GM23338 (cell line): ENCODE results near the gene PML. TPM values are rescaled to one million over a fixed set of nuclear protein-coding genes. Genes with fewer than 3 reads are reported as not detected.

Experiments
- ATAC-seq: fragments of 200-7000 bp; cut with Tn5 transposase; 3 replicates; pipeline ENCODE4 v1.9.1; 2020
- DNase-seq: peaks from one replicate; pipeline ENCODE4 v3.0.0-alpha.2; 2015; ENCODE audit warnings: low spot score
- H2AFZ ChIP-seq: fragments of 200-600 bp; sonication (generic); 2 replicates; pipeline ENCODE4 v1.8.0; 2016; ENCODE audit warnings: antibody characterized with exemption, mild to moderate bottlenecking, moderate library complexity
- H3F3A ChIP-seq: fragments of 200-600 bp; sonication (generic); replicated peaks from 2 replicates; pipeline ENCODE4 v1.8.0; 2017; ENCODE audit warnings: antibody characterized with exemption, mixed run types, low read depth
- H3K27ac ChIP-seq: fragments of 200-600 bp; sonication (generic); 2 replicates; pipeline ENCODE4 v1.6.1; 2016; ENCODE audit warnings: low read depth
- H3K27me3 ChIP-seq: fragments of 200-600 bp; sonication (generic); 2 replicates; pipeline ENCODE4 v1.8.0; 2016; ENCODE audit warnings: mild to moderate bottlenecking, mixed run types, moderate library complexity; ENCODE audit not compliant: insufficient read depth
- H3K36me3 ChIP-seq: fragments of 200-600 bp; sonication (generic); 2 replicates; pipeline ENCODE4 v1.8.0; 2016; ENCODE audit warnings: mild to moderate bottlenecking; ENCODE audit not compliant: insufficient read depth
- H3K4me1 ChIP-seq: fragments of 200-600 bp; sonication (generic); 2 replicates; pipeline ENCODE4 v1.8.0; 2016; ENCODE audit warnings: mild to moderate bottlenecking, moderate library complexity; ENCODE audit not compliant: insufficient read depth
- H3K4me2 ChIP-seq: fragments of 200-600 bp; sonication (generic); 2 replicates; pipeline ENCODE4 v1.7.1; 2017; ENCODE audit warnings: mixed run types
- H3K4me3 ChIP-seq: fragments of 200-600 bp; sonication (generic); 2 replicates; pipeline ENCODE4 v1.6.1; 2016; ENCODE audit warnings: mixed run types
- H3K79me2 ChIP-seq: fragments of 200-600 bp; sonication (generic); replicated peaks from 2 replicates; pipeline ENCODE4 v1.8.0; 2017; ENCODE audit warnings: mild to moderate bottlenecking; ENCODE audit not compliant: insufficient read depth
- H3K9me2 ChIP-seq: fragments of 200-600 bp; sonication (generic); 2 replicates; pipeline ENCODE4 v1.8.0; 2017; ENCODE audit not compliant: insufficient read depth
- H4K20me1 ChIP-seq: fragments of 200-600 bp; sonication (generic); replicated peaks from 2 replicates; pipeline ENCODE4 v1.8.0; 2017; ENCODE audit warnings: mild to moderate bottlenecking; ENCODE audit not compliant: insufficient read depth
- H3K27ac Mint-ChIP-seq: 2 replicates; pipeline ENCODE4 v1.8.0; 2020; ENCODE audit warnings: inconsistent platforms, mild to moderate bottlenecking, moderate library complexity, mixed read lengths
- H3K27me3 Mint-ChIP-seq: 3 replicates; pipeline ENCODE4 v1.8.0; 2022; ENCODE audit warnings: low read depth, mild to moderate bottlenecking, moderate library complexity, mixed read lengths, inconsistent platforms; ENCODE audit not compliant: insufficient read depth, poor library complexity
- H3K36me3 Mint-ChIP-seq: 3 replicates; pipeline ENCODE4 v1.8.0; 2021; ENCODE audit warnings: low read depth, mild to moderate bottlenecking, inconsistent platforms, moderate library complexity, mixed read lengths
- H3K4me1 Mint-ChIP-seq: 3 replicates; pipeline ENCODE4 v1.8.0; 2020; ENCODE audit warnings: mild to moderate bottlenecking, inconsistent platforms, mixed read lengths
- H3K4me3 Mint-ChIP-seq: 3 replicates; pipeline ENCODE4 v1.8.0; 2021; ENCODE audit warnings: moderate library complexity, mild to moderate bottlenecking, inconsistent platforms, mixed read lengths
- H3K9me3 Mint-ChIP-seq: 3 replicates; pipeline ENCODE4 v1.8.0; 2020; ENCODE audit warnings: moderate library complexity, mild to moderate bottlenecking, inconsistent platforms, mixed read lengths
- CREB1 ChIP-seq: fragments of 250-450 bp; sonication (Bioruptor Pico); IDR thresholded peaks from 2 replicates; pipeline ENCODE4 v1.5.0; 2020; ENCODE audit warnings: low read depth, mild to moderate bottlenecking, moderate library complexity
- EZH2phosphoT487 ChIP-seq: fragments of 200-600 bp; sonication (generic); IDR thresholded peaks from one replicate; pipeline ENCODE4 v1.8.1; 2018; ENCODE audit warnings: antibody characterized with exemption; ENCODE audit not compliant: unreplicated experiment
- NANOG ChIP-seq: IDR thresholded peaks from 2 replicates; pipeline ENCODE4 v1.6.1; 2016; ENCODE audit warnings: antibody characterized with exemption, borderline replicate concordance
- POLR2AphosphoS5 ChIP-seq: IDR thresholded peaks from 2 replicates; pipeline ENCODE4 v1.6.1; 2016; ENCODE audit warnings: antibody characterized with exemption, low read depth
- polyA plus RNA-seq: library from polyadenylated mRNA; unstranded; fragments of >200 nt; fragmentation: Nextera tagmentation; extraction: Ambion mirVana; gene quantifications from 2 replicates; pipeline ENCODE4 v1.2.1, GENCODE V29; 2016
- total RNA-seq: library from RNA; depleted of rRNA; stranded (reverse); fragments of >200 nt; shearing (Covaris generic); gene quantifications from 2 replicates; pipeline ENCODE4 v1.2.3, GENCODE V29; 2014
- TF ChIP-seq, protein P1 (sequence below): fragments of 250-450 bp; sonication (Bioruptor Pico); IDR thresholded peaks from 2 replicates; pipeline ENCODE4 v1.5.0; 2020; ENCODE audit warnings: mild to moderate bottlenecking, moderate library complexity
- TF ChIP-seq, protein P2 (sequence below), 2 experiments: fragments of 200-600 bp in 1 of 2; sonication (generic) in 1 of 2; conservative IDR thresholded peaks; 2 replicates each; pipeline versions ENCODE4 v1.5.1 to v1.6.1; 2016 to 2017; ENCODE audit warnings: antibody characterized with exemption in 2 of 2, low read depth in 2 of 2, mild to moderate bottlenecking in 2 of 2, moderate library complexity in 1 of 2
- TF ChIP-seq, protein P3 (sequence below): IDR thresholded peaks from 2 replicates; pipeline ENCODE4 v1.6.1; 2016; ENCODE audit warnings: antibody characterized with exemption
- TF ChIP-seq, protein P4 (sequence below): IDR thresholded peaks from one replicate; pipeline ENCODE4 v1.6.1; 2018; ENCODE audit warnings: antibody characterized with exemption; ENCODE audit not compliant: unreplicated experiment

Gene PML
- total and polyA plus RNA-seq, 2 experiments from 2014 or later = 19.0 to 73.1 TPM

DNA sequence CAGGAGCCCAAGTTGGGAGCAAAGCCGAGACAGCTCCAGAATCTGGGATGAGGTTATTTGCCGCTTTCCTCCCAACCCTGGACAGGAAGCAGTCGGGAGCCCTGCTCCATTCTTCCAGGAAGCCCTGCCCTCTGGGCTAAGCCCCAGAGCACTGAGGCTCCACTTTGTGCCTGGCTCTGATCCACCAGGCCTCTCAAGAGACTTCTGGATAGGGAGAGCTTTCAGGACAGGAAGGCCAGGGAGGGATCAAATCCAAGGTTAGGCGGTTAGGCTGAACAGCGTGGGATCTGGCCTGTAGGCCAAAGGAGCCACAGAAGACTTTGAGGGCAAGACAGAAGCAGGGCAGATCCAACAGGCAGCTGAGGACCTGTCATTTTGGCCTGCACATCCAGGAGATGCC, 3.3 kb upstream of the PML start (continued):
- no peak for TF ChIP-seq CREB1
- TF ChIP-seq, protein P1, sequence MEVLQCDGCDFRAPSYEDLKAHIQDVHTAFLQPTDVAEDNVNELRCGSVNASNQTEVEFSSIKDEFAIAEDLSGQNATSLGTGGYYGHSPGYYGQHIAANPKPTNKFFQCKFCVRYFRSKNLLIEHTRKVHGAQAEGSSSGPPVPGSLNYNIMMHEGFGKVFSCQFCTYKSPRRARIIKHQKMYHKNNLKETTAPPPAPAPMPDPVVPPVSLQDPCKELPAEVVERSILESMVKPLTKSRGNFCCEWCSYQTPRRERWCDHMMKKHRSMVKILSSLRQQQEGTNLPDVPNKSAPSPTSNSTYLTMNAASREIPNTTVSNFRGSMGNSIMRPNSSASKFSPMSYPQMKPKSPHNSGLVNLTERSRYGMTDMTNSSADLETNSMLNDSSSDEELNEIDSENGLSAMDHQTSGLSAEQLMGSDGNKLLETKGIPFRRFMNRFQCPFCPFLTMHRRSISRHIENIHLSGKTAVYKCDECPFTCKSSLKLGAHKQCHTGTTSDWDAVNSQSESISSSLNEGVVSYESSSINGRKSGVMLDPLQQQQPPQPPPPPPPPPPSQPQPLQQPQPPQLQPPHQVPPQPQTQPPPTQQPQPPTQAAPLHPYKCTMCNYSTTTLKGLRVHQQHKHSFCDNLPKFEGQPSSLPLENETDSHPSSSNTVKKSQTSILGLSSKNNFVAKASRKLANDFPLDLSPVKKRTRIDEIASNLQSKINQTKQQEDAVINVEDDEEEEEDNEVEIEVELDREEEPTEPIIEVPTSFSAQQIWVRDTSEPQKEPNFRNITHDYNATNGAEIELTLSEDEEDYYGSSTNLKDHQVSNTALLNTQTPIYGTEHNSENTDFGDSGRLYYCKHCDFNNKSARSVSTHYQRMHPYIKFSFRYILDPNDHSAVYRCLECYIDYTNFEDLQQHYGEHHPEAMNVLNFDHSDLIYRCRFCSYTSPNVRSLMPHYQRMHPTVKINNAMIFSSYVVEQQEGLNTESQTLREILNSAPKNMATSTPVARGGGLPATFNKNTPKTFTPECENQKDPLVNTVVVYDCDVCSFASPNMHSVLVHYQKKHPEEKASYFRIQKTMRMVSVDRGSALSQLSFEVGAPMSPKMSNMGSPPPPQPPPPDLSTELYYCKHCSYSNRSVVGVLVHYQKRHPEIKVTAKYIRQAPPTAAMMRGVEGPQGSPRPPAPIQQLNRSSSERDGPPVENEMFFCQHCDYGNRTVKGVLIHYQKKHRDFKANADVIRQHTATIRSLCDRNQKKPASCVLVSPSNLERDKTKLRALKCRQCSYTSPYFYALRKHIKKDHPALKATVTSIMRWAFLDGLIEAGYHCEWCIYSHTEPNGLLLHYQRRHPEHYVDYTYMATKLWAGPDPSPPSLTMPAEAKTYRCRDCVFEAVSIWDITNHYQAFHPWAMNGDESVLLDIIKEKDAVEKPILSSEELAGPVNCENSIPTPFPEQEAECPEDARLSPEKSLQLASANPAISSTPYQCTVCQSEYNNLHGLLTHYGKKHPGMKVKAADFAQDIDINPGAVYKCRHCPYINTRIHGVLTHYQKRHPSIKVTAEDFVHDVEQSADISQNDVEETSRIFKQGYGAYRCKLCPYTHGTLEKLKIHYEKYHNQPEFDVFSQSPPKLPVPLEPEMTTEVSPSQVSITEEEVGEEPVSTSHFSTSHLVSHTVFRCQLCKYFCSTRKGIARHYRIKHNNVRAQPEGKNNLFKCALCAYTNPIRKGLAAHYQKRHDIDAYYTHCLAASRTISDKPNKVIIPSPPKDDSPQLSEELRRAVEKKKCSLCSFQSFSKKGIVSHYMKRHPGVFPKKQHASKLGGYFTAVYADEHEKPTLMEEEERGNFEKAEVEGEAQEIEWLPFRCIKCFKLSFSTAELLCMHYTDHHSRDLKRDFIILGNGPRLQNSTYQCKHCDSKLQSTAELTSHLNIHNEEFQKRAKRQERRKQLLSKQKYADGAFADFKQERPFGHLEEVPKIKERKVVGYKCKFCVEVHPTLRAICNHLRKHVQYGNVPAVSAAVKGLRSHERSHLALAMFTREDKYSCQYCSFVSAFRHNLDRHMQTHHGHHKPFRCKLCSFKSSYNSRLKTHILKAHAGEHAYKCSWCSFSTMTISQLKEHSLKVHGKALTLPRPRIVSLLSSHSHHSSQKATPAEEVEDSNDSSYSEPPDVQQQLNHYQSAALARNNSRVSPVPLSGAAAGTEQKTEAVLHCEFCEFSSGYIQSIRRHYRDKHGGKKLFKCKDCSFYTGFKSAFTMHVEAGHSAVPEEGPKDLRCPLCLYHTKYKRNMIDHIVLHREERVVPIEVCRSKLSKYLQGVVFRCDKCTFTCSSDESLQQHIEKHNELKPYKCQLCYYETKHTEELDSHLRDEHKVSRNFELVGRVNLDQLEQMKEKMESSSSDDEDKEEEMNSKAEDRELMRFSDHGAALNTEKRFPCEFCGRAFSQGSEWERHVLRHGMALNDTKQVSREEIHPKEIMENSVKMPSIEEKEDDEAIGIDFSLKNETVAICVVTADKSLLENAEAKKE (CRISPR knock-in tag) = no peak
- TF ChIP-seq, protein P2, sequence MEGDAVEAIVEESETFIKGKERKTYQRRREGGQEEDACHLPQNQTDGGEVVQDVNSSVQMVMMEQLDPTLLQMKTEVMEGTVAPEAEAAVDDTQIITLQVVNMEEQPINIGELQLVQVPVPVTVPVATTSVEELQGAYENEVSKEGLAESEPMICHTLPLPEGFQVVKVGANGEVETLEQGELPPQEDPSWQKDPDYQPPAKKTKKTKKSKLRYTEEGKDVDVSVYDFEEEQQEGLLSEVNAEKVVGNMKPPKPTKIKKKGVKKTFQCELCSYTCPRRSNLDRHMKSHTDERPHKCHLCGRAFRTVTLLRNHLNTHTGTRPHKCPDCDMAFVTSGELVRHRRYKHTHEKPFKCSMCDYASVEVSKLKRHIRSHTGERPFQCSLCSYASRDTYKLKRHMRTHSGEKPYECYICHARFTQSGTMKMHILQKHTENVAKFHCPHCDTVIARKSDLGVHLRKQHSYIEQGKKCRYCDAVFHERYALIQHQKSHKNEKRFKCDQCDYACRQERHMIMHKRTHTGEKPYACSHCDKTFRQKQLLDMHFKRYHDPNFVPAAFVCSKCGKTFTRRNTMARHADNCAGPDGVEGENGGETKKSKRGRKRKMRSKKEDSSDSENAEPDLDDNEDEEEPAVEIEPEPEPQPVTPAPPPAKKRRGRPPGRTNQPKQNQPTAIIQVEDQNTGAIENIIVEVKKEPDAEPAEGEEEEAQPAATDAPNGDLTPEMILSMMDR (conservative IDR thresholded peaks at IDR 0.05; ENCODE audit: low read depth in 2 of 2) = no peak

DNA sequence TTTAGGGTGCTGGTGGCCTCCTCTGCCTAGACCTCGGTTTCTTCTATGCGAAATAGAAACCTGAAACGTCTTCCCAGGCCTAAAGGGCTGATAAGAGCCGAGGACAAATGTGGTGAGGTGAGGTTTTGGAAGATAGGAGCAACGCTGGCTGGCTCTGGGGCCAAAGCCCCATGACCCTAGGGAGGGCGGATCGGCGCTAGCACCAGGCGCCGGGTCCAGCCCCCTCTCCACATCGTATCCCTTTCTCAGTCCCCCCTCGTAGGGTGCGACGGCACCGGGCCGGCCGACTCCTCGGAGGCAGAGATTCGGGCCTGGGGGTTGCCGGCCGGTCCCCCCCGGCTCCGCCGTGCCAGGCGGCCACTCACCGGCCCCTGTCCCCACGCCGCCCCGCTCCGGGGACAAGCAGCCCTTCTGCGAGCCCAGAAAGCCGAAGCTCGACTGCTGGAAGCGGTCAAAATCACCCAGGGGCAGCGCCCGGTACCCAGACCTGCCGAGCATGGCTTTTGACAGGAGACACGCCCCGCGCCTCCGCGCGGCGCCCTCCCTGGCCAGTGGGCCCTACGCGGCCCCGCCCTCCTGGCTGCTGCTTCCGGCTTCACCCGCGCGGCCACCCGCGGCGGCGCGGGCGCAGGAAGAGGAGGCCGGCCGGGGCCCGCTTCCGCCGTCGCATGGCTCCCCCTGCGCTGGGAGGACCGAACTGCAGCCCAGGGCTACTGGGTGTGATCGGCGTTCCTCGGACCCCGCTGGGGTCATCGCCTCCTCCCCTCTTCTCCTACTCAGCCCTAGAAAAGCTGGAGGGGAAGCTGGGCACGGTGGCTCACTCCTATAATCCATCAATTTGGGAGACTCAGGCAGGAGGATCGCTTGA, 2.6 kb upstream of the PML start, which contains the start of gene STOML1:
STOML1 (minus strand) TSS at position 570 of the 868 bp plus-strand sequence; CDS start at position 498, 72 bp downstream.
- peaks cover 21% of the 10 kb centered on the region for H3K27me3 Mint-ChIP-seq
- ATAC-seq (peak; percentile 70), DNase-seq (peak; percentile 97)
- no peak within 1 kb of the TSS for H3K27ac Mint-ChIP-seq
- H3K4me3 ChIP-seq = peak within 1 kb of the TSS; percentile 86
- no peaks in the 10 kb centered on the region for H3K36me3 Mint-ChIP-seq
- H2AFZ ChIP-seq = peak within 1 kb of the TSS; percentile 88
- peaks cover 15% of the 10 kb centered on the region; the same call in 2 of the 3 replicates for H3K4me1 Mint-ChIP-seq
- no peaks in the 10 kb centered on the region for H3K9me2 ChIP-seq
- H3F3A ChIP-seq = no peaks in the 10 kb centered on the region
- H3K27me3 ChIP-seq = peaks cover 4% of the 10 kb centered on the region; the same call in 1 of the 2 replicates
- peak within 1 kb of the TSS; percentile 71 for H3K4me3 Mint-ChIP-seq
- H3K79me2 ChIP-seq = peaks cover 19% of the 10 kb centered on the region
- H3K4me2 ChIP-seq = peak within 1 kb of the TSS; percentile 91
- peaks cover 9% of the 10 kb centered on the region for H3K4me1 ChIP-seq
- no peaks in the 10 kb centered on the region for H3K9me3 Mint-ChIP-seq
- H4K20me1 ChIP-seq = no peaks in the 10 kb centered on the region
- no peaks in the 10 kb centered on the region for H3K36me3 ChIP-seq
- H3K27ac ChIP-seq = no peak within 1 kb of the TSS
- peak; percentile 51 for TF ChIP-seq POLR2AphosphoS5
- TF ChIP-seq, protein P2 (conservative IDR thresholded peaks at IDR 0.05; ENCODE audit: low read depth in 2 of 2) = peak; percentile 71 to 80
- TF ChIP-seq, protein P3, sequence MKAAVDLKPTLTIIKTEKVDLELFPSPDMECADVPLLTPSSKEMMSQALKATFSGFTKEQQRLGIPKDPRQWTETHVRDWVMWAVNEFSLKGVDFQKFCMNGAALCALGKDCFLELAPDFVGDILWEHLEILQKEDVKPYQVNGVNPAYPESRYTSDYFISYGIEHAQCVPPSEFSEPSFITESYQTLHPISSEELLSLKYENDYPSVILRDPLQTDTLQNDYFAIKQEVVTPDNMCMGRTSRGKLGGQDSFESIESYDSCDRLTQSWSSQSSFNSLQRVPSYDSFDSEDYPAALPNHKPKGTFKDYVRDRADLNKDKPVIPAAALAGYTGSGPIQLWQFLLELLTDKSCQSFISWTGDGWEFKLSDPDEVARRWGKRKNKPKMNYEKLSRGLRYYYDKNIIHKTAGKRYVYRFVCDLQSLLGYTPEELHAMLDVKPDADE = peak; percentile 67; the same call in 1 of the 2 replicates
- TF ChIP-seq NANOG = no peak
- TF ChIP-seq, protein P4, sequence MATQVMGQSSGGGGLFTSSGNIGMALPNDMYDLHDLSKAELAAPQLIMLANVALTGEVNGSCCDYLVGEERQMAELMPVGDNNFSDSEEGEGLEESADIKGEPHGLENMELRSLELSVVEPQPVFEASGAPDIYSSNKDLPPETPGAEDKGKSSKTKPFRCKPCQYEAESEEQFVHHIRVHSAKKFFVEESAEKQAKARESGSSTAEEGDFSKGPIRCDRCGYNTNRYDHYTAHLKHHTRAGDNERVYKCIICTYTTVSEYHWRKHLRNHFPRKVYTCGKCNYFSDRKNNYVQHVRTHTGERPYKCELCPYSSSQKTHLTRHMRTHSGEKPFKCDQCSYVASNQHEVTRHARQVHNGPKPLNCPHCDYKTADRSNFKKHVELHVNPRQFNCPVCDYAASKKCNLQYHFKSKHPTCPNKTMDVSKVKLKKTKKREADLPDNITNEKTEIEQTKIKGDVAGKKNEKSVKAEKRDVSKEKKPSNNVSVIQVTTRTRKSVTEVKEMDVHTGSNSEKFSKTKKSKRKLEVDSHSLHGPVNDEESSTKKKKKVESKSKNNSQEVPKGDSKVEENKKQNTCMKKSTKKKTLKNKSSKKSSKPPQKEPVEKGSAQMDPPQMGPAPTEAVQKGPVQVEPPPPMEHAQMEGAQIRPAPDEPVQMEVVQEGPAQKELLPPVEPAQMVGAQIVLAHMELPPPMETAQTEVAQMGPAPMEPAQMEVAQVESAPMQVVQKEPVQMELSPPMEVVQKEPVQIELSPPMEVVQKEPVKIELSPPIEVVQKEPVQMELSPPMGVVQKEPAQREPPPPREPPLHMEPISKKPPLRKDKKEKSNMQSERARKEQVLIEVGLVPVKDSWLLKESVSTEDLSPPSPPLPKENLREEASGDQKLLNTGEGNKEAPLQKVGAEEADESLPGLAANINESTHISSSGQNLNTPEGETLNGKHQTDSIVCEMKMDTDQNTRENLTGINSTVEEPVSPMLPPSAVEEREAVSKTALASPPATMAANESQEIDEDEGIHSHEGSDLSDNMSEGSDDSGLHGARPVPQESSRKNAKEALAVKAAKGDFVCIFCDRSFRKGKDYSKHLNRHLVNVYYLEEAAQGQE = no peak
- TF ChIP-seq EZH2phosphoT487 = no peak
